Left cardiac atrium (tissue), 4 donors: ENCODE measurements around the gene INKA2. TPM values are rescaled to one million over a fixed set of nuclear protein-coding genes. Genes with fewer than 3 reads are reported as not detected.

Source experiments
- ATAC-seq, 2 donors: fragments of 200-7000 bp; cut with Tn5 transposase; one replicate each; pipeline ENCODE4 v1.9.1; 2020; ENCODE audit warnings: mild to moderate bottlenecking in 2 of 2, moderate library complexity in 2 of 2
- DNase-seq: peaks from one replicate; pipeline ENCODE4 v3.0.0-alpha.2; 2020
- intact Hi-C, 2 donors: fragments of 100-400 bp; cut with DNase I; formaldehyde crosslinking; loops; one replicate each; pipeline versions ENCODE4 v1.14.1 to v1.15.1; 2022 to 2023
- total RNA-seq, 2 donors: library from RNA; stranded (reverse); fragmentation: NEBNext Ultra II Directional; extraction: Animal tissue kit (Norgen Biotek cat#: 25700); gene quantifications; one replicate each; pipeline ENCODE4 v1.2.1, GENCODE V29; 2021
- donor health status: DM: no; HTN: yes; CAD: no.
- donor health status: DM: no; HTN: yes; CAD: no; lungs with severe emphysema.
- donor health status: DM: yes; HTN: yes; CAD: no.
- donor health status: Dilated cardiomyopathy.

Gene INKA2
- total RNA-seq, 2 donors from 2014 or later: 18.4 to 31.7 TPM

DNA sequence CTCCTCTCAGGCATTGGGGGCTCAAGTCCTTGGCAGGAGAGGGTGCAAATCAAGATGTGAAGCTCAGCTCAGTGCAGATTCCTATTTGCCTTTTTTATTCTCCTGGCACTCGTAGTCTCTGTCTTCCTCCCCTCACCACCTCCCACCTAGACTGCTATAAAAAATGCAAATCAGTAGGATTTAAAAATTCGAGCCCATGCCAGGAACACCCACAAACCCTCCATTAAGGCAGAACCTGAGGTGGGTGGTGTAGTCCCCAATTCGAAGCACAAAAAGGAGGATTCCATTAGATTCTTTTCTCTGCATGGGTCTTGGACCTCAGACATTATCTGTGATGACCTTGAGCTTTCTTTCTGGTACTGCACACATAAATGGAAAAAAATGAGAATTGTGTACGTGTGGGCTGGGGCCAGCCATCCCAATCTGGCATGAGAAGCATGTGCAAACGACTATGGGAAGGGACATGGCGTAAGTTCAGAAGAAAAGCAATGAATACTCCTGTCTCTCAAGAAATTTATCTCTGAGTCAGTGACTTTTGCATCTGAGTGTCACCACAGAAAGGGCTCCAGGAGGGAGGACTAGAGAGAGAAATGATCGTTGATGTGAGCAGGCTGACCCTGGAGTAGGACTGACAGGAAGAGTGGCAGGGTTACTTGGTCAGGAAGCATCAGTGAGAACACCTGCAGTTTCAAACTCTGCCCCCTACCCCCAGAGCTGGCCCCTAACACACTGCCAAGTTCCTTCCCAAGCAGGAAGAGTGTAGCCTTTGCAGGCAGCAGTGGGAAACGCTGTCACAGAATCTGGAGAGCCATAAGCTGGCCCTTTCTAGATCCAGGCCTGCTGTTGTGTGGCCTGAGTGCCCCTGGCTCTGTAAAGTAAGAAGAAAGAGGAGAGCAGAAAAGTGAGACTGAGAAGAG lies 1.7 kb downstream of the INKA2 start:
- ATAC-seq: no peak
- DNase-seq: no peak
- intact Hi-C loops: loop anchor here in 1 of 2 donors (2.0 kb wide), 1 partner anchor 17 kb away; no protein-coding TSS in a partner anchor

DNA sequence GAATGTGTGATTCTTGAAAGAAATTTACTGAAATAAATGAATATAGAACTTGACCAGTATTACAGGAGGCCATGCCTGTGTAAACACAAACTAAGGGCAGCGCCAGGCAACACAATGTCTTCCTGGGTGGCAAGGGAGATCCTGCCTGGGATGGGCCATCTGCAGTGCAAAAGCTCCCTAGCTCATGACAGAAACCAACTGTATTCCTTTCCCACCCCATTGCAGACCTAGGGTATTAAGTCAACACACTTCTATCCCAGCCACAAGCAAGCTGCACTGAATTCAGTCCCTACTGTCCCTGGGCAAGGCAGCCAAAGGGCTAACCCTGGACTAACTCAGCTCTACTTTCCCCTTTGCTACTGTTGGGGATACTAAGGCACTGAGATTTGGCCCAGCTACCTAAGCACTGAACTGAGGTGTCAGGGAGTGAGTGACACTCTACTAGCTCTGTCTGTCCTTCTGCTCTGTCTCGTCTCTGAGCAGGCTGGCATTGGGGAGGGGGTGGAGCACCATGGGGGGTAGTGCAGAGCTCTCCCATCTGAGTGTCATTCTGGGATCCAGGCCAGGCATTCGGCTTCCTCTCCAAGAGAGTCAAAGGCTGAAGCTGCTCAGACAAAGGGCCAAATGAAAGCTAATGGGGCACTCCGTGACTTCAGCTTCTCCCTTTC lies 2.5 kb downstream of the INKA2 start:
- DNase-seq: peak; percentile 85
- intact Hi-C loops: no loop called here
- peak; percentile 7 to 34 for ATAC-seq

DNA sequence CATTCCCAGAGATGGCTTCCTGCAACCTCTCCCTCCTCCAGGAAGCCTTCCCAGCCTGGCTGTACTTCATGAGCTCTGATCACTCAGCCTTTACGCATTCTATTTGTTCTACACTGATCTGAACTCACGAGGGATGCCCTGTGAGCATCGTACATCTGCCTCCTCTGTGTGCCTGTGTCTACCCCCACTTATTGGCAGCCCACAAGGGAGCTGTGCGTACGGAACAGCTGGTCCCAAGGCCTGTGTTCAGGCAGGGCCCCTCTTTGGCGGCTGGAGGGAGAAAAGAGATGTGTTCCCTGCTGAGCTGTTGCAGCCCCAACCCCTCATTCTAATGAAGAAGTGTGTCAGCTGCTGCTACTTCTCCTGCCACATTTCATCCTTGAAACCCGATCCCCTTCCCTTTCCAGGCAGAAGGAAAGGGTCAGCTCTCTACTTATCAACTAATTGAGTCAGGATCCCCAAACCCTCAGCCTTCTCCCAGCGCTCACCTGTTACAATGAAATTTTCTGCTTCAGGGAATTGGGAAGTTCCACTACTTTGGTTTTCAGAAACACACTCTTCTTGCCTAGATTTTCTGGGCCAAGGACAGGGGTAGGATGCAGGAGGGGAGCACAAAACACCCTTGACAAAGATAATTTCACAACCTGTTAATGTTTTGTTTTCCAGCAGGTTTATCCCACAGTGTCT lies 3.2 kb downstream of the INKA2 start:
- intact Hi-C loops: no loop called here
- no peak for DNase-seq
- ATAC-seq: no peak

DNA sequence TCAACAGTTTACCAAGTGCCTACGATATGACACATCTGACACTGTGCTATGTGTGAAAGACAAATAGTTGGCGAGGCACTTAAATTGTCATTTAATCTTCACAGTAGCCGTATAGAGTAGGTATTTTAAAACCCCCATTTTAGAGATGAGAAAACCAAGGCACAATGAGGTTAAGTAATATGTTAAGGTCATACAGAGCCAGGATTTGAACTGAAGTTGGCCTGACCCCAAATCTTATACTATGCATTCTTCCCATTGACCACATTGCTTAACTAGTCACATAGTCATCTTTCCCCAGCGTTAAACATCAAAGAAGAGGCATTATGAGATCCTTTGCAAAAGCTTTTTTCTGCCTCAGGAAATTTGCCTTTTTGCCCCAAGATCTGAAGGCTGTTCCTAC lies 3.9 kb downstream of the INKA2 start:
- intact Hi-C loops: no loop called here
- DNase-seq (no peak), ATAC-seq (no peak)

DNA sequence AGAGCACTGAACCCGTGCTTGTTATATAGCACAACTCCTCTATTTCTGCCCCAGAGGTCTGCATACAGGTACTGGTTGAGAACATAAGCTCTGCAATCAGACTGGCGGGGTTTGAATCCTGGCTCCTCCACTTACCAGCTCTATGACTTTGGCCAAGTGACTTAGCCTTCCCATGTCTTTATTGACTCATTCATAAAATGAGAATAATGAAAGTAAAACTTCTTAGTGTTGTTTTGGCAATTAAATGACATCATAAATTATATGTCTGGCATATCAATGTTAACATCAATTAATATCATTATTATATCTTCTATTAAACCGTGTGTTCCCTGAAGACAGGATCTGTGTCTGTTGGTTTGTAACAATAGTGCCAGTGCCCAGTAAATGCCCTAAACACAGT lies 4.3 kb downstream of the INKA2 start:
- no peak for ATAC-seq
- no peak for DNase-seq
- intact Hi-C loops: no loop called here

DNA sequence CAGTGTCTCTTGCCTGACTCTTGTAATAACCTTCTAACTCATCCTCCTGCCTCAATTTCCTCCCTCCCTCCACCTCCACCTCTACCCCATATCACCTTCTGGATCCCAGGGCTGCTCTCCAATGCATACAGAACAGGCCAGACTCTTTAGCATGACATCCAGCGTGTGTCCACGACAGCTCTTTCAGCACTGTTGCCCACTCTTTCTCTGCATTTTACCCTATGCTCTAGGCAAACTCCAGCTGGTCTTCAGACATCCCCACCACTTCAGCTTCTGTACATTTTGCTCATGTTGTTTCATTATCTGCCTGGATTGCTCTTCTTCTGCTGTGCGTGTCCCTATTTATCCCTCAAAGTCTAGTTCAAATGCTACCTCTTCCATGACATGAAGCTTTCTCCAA lies 4.8 kb downstream of the INKA2 start:
- intact Hi-C loops: no loop called here
- ATAC-seq: no peak
- no peak for DNase-seq

DNA sequence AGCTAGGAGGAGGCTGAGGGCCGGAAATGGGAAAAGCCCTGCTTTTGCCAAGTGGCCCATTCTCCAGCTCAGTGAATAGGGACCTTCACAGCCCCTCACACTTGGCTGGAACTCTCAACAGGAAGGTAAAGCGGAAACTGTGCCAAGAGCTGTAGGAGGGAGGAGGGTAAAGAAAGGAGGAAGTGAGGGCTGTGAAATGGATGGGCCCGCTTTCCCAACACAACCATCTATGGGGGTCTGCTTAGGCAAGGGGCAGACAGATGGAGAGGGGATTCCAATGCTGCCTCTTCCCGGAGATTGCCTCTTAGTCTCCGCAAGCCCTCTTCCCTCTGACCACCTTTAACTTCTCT lies 5.2 kb downstream of the INKA2 start:
- no peak for DNase-seq
- ATAC-seq: no peak
- intact Hi-C loops: no loop called here

DNA sequence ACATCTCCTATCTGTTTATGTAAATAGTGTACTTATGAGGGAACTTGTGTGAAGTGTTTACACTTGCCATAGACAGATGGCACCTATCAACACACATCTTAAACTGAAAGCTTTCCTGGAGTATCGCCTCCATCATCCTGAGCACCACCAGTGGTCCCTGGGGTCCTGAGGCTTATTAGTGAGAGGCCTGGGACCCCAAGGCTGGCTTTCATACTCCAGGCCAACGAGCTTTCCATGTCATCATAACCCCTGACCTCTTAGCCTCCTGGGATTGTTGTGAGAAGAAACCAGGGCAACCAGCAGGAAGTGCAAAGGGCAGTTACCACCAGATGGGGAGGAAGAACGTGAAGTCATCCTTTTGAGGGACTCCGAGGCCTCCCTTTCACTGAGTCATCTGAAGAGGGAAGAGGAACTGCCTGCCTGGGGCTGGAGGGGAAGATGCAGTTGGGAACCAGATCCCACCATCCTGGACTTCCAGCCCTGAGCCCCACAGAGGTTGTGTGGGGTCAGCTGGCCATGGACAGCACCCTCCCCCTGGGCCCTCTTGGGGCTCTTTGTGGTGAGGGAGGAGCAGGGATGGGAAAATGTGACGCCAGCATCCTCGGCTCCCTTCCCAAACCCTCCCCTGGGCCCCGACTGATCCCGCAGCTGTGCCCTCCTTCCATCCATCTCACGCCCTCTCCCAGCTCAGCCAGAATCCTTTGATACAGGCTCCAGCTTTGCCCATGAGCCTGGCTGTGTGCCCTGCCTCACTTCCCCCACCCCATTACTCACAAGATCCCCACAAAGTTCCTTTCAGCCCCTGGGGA lies 5.8 kb downstream of the INKA2 start:
- DNase-seq (peak; percentile 74), ATAC-seq (peak; percentile 4 to 51)
- intact Hi-C loops: no loop called here

DNA sequence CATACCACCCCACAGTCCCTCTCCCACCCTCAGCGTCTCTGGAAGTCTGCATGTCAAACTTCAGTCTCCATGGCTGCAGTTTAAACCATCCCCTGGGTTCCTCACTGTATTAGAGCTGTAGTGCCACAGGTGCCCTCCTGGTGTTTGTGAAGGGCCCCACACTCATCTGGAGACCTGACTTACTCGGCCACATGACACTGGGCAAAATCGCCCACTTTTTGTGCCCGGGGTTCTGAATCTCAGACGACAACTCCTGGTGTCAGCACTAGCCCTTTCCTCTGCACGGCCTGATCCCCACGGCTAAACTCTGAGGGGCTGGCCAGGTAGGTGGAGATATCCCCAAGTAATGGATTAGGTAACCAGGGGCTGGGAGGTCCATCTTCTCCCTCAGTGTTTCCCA lies 6.5 kb downstream of the INKA2 start:
- intact Hi-C loops: no loop called here
- DNase-seq: no peak
- ATAC-seq: no peak

DNA sequence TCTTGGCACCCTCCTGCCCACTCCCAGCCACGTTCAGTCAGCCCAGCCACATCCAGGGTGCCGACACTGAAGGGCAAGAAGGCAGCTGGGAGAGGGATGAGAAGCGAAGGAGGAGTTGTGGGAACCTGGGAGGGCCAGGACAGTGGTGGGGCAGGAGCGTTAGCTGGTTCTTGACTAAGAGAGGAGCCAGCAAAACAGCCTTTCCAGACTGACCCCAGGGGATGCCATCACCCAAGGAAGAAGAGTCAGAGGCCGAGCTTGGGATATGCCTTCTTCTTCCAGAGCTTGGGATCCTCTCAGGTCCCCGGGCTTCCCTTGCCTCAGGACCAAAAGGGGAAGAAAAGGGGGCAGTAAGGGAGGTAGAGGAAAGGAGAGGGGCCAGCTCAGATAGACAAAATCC lies 7.2 kb downstream of the INKA2 start:
- DNase-seq: no peak
- intact Hi-C loops: no loop called here
- no peak for ATAC-seq

DNA sequence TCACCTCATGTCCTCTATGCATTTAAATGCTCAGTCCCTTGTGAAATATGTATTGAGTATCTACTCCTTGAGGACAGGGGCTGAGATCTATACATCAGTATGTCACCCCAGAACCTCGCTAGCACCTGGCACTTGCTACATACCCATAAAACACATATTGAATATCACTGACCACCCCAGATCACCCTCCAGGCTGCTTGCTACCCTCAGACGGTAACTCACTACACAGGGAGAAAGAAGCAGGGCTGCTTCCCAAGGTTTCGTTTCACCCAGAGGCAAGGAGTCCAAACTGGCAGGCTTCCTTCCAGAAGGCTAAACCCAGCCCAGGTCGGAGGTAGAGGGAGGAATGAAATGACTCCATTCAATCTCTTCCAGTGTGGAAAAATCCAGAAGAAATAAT lies 8.5 kb downstream of the INKA2 start:
- intact Hi-C loops: no loop called here
- no peak for ATAC-seq

DNA sequence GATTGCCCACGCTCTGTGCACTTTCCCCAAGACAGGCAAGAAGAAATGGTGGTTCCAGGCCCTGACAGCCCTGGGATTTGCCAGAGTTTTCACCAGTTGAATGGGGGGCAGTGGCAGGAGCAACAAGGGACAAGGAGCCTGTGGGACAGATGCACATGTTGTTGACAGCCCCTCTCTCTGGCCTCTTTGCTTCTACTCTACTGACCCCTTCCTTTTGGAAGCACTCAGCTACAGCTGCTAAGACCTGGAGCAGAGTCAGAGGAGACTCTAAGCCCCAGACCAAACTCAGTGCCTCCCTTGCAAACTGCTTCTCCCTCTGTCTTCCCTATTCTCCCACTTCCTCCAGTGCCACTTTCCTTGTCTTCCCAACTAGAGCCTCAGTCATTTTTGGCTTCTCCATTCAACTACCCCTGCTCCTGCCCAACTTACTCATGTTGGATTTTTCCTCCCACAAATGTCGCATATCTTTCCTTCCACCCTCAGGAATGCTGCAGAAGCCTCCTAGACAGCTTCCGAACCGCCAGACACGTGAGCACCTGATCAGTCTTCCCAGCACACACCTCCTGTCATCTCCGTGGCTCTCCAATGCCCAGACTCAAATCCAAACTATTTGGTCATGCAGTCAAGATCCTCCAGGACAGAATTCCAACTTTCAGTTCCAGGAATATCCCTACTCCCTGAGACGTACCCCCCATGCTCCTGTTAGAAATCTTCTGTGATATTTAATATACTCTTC lies 9.1 kb downstream of the INKA2 start:
- intact Hi-C loops: no loop called here
- DNase-seq (no peak), ATAC-seq (no peak)

More for the DNA sequence above, 8.5 kb downstream of the INKA2 start:
- no peak for DNase-seq

DNA sequence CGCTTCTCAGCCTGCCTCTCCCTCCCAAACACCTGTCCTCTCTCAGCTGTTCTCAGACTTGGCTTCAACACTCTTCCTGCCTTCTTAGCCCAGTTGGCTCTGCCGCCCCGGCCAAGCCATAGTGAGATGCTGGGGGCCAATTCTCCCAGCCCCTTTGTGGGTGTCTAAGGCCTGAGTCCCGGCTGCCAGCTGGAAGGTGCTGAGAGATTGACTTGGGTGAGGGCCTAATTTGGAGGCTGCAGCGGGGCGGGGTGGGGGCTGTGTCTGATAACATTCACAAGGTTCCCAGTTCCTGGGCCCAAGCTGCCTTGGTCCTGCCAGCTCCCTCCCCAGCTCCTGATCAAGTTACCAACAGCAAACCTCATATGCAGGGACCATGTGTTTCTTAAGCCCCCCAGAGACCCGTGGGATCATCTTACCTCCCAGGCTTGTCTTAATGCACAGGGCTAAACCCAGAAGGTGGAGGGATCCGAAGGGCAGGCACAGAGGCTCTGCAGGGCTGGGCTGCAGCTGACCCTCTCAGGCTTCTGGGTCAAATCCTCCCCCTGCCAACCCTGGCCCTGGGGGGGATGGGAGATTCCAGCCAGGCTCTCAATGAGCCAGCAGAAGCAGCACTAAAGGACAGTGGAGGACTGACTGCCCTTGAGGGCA lies 9.8 kb downstream of the INKA2 start:
- ATAC-seq: peak; percentile 60 to 67
- DNase-seq: peak; percentile 71
- intact Hi-C loops: no loop called here

DNA sequence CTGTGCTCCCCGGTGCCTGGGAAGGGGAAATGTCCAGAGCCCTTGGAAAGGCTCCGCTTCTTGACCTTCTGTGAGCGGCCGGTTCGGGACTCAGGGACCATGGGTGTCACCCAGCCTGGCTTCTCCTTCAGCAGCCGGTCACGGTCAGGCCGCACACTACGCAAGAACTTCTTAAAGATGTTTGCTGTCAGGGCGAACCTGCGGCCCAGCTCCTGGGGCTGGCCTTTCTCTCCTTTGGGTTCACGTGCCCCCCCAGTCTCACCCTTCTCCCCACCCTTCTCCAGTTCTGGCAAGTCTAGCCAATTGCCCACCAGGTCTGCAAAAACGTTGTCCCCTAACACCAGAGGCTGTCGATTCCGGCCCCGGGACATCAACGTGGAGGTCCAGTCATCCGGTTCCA lies 12.1 kb downstream of the INKA2 start:
- intact Hi-C loops: no loop called here
- DNase-seq (no peak), ATAC-seq (no peak)

DNA sequence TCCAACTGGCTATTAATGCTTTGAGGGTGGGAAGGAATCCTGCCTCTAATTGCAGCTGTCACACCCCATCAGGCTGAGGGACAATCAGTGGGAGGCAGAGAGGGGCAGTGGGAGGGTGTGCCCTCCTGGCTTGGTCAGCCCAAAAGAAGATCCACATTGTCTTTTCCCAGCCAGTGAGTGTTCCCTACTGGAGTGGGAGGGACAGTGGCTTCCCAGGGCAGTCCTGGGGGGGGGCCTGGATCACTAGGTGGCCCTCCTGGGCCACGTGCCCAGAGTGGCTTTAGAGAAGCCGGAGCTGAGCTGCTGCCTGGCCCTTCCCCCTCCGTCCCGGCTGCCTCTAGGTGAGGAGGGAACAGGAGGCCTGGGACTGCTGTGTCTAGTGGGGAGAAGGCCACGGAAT lies 14.0 kb downstream of the INKA2 start:
- peak; percentile 58 to 67 for ATAC-seq
- intact Hi-C loops: no loop called here
- peak; percentile 67 for DNase-seq

DNA sequence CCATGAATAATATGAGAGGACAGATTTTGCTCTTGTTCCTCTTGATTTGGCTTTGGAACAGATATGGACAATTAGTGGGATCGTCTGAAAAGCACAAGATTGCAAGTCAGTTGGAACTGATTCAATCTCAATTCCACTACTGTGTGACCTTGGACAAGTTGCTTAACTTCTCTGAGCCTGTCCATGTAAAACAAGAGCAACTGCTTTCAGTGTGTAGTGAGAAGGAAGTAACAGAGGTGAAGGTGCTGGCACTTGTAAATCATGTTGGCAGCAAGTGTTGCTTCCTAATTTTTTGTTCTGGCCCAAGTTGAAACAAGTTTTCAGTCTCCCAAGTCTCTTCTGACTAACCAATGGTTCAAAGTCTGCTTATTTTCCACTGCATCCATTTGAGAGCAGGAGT lies 15.3 kb downstream of the INKA2 start:
- ATAC-seq (no peak), DNase-seq (no peak)
- intact Hi-C loops: no loop called here

DNA sequence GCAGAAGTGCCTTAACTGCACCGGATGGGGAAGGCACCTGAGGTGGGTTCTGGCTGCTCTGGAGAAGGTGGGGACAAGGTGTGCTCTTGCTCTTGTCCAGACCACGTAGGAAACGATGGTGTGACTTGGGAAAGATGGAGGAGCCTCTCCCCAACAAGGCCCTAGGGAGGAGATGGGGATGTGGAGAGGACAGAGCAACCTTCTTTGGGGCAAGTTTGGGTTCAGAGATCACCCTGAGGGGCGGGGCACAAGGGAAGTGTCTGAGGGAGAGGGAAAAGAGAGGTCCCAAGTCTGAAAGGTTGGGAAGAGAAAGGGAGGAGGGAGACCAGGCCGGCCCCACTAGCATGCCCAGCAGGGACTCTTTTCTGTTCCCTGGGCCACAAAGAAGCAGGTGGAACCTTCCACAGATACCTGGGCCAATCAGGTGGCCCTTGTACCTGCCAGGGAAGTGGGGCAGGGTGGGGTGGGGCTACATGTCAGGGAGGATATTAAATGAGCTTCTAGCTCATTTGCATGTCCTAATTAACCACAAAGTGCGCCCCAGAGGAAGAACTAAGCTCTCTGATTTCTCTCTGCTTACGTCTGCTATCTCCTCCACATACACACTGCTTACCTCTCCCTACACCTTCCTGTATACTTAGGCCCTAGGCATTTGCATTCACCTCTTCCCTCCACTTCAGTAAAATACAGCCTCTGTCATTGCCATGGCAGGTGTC lies 15.9 kb downstream of the INKA2 start:
- DNase-seq: no peak
- no peak for ATAC-seq
- intact Hi-C loops: no loop called here
